ENCODE results near the gene CTAGE1.
"Not testable (repeated sequence)": the region's sequence is repeated elsewhere in the genome, so short reads cannot be mapped to it uniquely, and the experiment has no call there.

CTAGE1 gene

DNA sequence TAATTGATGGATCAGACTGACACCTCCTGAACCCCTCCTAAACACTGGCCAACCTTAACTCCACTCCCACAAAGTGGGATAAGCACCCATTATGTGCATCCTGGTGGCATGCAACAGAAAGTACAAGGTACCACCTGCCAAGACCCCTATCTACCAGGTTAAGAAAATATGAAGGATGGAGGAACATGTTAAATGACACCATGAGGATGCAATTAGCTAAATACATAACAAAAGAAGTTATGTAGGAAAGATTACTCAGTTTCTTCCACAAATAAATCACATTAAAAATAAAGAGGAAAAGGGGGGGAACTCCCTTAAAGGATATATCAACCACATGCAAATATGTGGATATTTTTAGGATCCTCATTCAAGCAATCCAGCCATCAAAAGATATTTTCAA, 12.6 kb downstream of the CTAGE1 start:
- DNase-seq (ENCODE audit: low read depth), result no peak
- H3K4me3 ChIP-seq (ENCODE audit: low read depth, low read length), result no peak overlapping the region
- in situ Hi-C loops (cut with HindIII; ENCODE audit: low sequenced_read_pairs), result no loop called here

GRCh38 chr18:22403950-22404349, 13.8 kb downstream of the CTAGE1 start:
- no peak overlapping the region for H3K4me3 ChIP-seq (ENCODE audit: low read depth, low read length)
- no peak for DNase-seq (ENCODE audit: low read depth)
- TF ChIP-seq, protein P1, sequence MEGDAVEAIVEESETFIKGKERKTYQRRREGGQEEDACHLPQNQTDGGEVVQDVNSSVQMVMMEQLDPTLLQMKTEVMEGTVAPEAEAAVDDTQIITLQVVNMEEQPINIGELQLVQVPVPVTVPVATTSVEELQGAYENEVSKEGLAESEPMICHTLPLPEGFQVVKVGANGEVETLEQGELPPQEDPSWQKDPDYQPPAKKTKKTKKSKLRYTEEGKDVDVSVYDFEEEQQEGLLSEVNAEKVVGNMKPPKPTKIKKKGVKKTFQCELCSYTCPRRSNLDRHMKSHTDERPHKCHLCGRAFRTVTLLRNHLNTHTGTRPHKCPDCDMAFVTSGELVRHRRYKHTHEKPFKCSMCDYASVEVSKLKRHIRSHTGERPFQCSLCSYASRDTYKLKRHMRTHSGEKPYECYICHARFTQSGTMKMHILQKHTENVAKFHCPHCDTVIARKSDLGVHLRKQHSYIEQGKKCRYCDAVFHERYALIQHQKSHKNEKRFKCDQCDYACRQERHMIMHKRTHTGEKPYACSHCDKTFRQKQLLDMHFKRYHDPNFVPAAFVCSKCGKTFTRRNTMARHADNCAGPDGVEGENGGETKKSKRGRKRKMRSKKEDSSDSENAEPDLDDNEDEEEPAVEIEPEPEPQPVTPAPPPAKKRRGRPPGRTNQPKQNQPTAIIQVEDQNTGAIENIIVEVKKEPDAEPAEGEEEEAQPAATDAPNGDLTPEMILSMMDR (IDR thresholded peaks at IDR 0.05; ENCODE audit: low read depth, low read length, missing control alignments), result no peak
- in situ Hi-C loops (cut with HindIII; ENCODE audit: low sequenced_read_pairs), result no loop called here

More for the DNA sequence above, 12.6 kb downstream of the CTAGE1 start:
- TF ChIP-seq, protein P1 (IDR thresholded peaks at IDR 0.05; ENCODE audit: low read depth, low read length, missing control alignments), result no peak

DNA sequence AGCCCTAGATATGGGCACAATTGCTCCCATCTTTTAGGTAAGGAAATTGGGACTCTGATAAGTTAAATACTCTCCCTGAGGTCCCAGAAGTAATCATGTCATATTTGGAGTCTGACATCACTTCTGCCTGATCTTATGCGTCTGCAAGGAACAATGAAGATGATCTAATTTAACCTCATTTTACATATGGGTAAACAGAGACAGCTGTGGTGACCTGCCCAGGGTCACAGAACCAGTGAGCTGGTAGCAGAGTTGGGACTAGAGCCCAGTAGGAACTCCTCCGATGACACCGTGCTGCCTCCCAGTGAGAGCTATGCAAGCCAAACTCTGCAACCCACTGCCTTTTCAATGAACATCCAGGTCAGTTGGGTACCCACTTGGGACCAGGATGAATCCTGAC, 17.8 kb downstream of the CTAGE1 start:
- in situ Hi-C loops (cut with HindIII; ENCODE audit: low sequenced_read_pairs), result no loop called here
- TF ChIP-seq, protein P1 (IDR thresholded peaks at IDR 0.05; ENCODE audit: low read depth, low read length, missing control alignments), result no peak
- DNase-seq (ENCODE audit: low read depth), result no peak
- H3K4me3 ChIP-seq (ENCODE audit: low read depth, low read length), result no peak overlapping the region

GRCh38 chr18:22398464-22398863, 19.3 kb downstream of the CTAGE1 start:
- TF ChIP-seq, protein P1 (IDR thresholded peaks at IDR 0.05; ENCODE audit: low read depth, low read length, missing control alignments), result no peak
- in situ Hi-C loops (cut with HindIII; ENCODE audit: low sequenced_read_pairs), result no loop called here
- no peak for DNase-seq (ENCODE audit: low read depth)
- H3K4me3 ChIP-seq (ENCODE audit: low read depth, low read length), result no peak overlapping the region

DNA sequence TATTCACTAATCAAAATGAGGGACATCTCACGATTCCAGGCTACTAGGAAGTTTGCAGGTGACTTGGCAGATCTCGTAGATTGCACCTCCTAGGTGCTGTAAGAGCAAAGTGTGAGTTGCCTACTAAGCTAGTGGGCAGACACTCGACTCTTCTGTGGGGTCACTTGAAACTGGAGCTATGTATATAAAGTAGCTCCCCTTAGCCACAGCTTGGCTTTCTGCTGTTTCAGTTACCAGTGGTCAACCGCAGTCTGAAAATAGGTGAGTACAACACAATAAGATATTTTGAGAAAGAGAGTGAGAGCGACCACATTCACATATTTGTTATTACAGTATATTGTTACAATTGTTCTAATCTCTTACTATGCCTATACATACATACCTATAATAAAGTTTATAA, 23.3 kb downstream of the CTAGE1 start:
- TF ChIP-seq, protein P1 (IDR thresholded peaks at IDR 0.05; ENCODE audit: low read depth, low read length, missing control alignments), result no peak
- DNase-seq (ENCODE audit: low read depth), result no peak
- H3K4me3 ChIP-seq (ENCODE audit: low read depth, low read length), result no peak overlapping the region
- in situ Hi-C loops (cut with HindIII; ENCODE audit: low sequenced_read_pairs), result no loop called here

DNA sequence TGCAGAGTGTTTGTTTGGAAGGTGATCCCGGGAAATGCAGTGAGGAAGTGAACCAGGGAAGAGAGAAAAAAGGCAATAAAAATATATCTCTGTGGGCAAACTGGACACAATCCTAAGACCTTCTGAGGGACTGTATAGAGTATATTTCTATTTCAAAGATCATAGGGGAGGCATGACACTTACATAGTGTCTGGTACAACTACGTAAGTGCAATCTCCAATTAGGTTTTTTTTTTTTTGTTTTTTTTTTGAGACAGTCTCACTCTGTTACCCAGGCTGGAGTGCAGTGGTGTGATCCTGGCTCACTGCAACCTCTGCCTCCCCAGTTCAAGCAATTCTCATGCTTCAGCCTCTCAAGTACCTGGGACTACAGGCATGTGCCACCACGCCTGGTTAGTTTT, 24.6 kb downstream of the CTAGE1 start:
- DNase-seq (ENCODE audit: low read depth); H3K4me3 ChIP-seq (ENCODE audit: low read depth, low read length); in situ Hi-C loops (cut with HindIII; ENCODE audit: low sequenced_read_pairs): not testable (repeated sequence)

- TF ChIP-seq, protein P1 (IDR thresholded peaks at IDR 0.05; ENCODE audit: low read depth, low read length, missing control alignments), result no peak
- H3K4me3 ChIP-seq (ENCODE audit: low read depth, low read length), result no peak overlapping the region
- peak; percentile 77 for DNase-seq (ENCODE audit: low read depth)
- in situ Hi-C loops (cut with HindIII; ENCODE audit: low sequenced_read_pairs), result no loop called here
Measured at GRCh38 chr18:22391407-22392345, 26.0 kb downstream of the CTAGE1 start.
